ENCODE measurements around the gene OSBP2. TPM values are rescaled to one million over a fixed set of nuclear protein-coding genes. Genes with fewer than 3 reads are reported as not detected.

The OSBP2 gene
- total RNA-seq (2022; extraction: Qiagen RNA extraction; ENCODE audit: low read depth) = 8.9 to 11.4 TPM (median 9.8 TPM) in 5 replicates

DNA sequence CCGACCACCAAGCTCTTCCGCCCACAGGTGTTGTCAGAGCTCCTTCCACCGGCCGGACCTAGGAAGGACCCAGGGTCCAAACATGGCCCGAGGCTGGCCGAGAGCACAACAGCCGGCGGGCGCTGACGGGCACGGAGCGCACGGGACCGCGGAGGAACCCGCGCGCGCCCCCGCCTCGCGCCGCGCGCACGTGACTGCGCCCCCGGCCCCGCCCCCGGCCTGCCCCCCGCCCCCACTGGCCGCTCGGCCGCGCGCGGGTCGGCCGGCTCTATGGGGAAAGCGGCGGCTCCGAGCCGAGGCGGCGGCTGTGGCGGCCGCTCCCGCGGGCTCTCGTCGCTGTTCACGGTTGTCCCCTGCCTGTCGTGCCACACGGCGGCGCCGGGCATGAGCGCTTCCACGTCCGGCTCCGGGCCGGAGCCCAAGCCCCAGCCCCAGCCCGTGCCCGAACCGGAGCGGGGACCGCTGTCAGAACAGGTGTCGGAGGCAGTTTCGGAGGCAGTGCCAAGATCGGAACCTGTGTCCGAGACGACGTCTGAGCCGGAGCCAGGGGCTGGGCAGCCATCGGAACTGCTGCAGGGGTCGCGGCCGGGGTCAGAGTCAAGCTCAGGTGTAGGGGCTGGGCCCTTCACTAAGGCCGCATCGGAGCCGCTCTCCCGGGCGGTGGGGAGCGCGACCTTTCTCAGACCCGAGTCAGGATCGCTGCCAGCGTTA, at the start of gene OSBP2:
TSS of gene OSBP2 (plus strand) at position 235 of the 711 bp plus-strand sequence. CDS start at position 271, 36 bp downstream.

GRCh38 chr22:30667494-30668385, 26.9 kb upstream of the OSBP2 start, which contains the start of gene DUSP18:
Gene DUSP18, minus strand, starts transcription at chr22:30667875. Its CDS starts 3,872 bp downstream, at chr22:30664003.

Other genes with a start within 250 kb of the OSBP2 start
- gene SEC14L3, start 222.9 kb upstream of the OSBP2 start, total RNA-seq (2022; extraction: Qiagen RNA extraction; ENCODE audit: low read depth) = 0.07 TPM in 1 of 5 replicates, not detected in the others
- gene SEC14L4, start 189.2 kb upstream of the OSBP2 start, total RNA-seq (2022; extraction: Qiagen RNA extraction; ENCODE audit: low read depth) = 4.1 to 6.3 TPM (median 5.9 TPM) in 5 replicates
- not detected in 5 replicates for gene SEC14L6, start 148.1 kb upstream of the OSBP2 start, total RNA-seq (2022; extraction: Qiagen RNA extraction; ENCODE audit: low read depth)
- 7.1 to 10.6 TPM (median 9.9 TPM) in 5 replicates for gene GAL3ST1, start 120.2 kb upstream of the OSBP2 start, total RNA-seq (2022; extraction: Qiagen RNA extraction; ENCODE audit: low read depth)
- 101 to 120 TPM (median 110 TPM) in 5 replicates for gene PES1, start 103.0 kb upstream of the OSBP2 start, total RNA-seq (2022; extraction: Qiagen RNA extraction; ENCODE audit: low read depth)
- gene TCN2, start 87.7 kb upstream of the OSBP2 start, total RNA-seq (2022; extraction: Qiagen RNA extraction; ENCODE audit: low read depth) = 4.7 to 5.8 TPM (median 5.3 TPM) in 5 replicates
- 5.4 to 7.7 TPM (median 7.0 TPM) in 5 replicates for gene SLC35E4, start 59.1 kb upstream of the OSBP2 start, total RNA-seq (2022; extraction: Qiagen RNA extraction; ENCODE audit: low read depth)
- gene DUSP18, start 27.0 kb upstream of the OSBP2 start, total RNA-seq (2022; extraction: Qiagen RNA extraction; ENCODE audit: low read depth) = 3.7 to 5.4 TPM (median 5.0 TPM) in 5 replicates

Data from A549 treated with GW870086 at 1 μM for 4 hours (cell line).